ENCODE data around the gene PHRF1. TPM values are rescaled to one million over a fixed set of nuclear protein-coding genes. Genes with fewer than 3 reads are reported as not detected.

PHRF1 gene
- total RNA-seq, 4 donors from 2014 or later, result 24.5 to 38.2 (median 28.7) TPM

DNA sequence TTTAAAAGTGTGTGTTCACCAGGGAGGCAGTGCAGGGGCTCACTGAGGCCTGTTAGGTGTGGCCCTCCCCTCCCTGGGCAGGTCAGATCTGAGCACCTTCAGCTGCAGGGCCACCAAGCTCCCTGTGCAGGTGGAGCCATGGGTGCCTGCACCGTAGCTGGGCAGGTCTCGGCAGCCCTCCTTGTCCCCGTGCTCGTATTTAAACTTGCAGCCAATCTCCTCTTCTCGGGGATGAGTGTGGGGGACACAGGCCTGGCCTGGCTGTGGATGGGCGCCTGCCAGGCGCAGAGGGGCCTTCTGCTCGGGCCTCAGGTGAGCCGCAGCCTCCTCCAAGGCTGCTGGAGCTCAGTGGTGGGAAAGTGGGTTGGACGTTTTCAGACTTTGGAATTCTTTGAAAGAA, 19.1 kb downstream of the PHRF1 start:
- Histone ChIP-seq H3K27me3 (no peaks in the 10 kb centered on the region), H3K36me3 (peaks cover 79 to 100% (median 98%) of the 10 kb centered on the region in 4 donors), H3K27ac (replicated peaks in 1 of 4) (no peak overlapping the region), H3K4me3 (no peak overlapping the region), H3K9me3 (no peaks in the 10 kb centered on the region), H3K4me1 (no peaks in the 10 kb centered on the region)
- no peak for DNase-seq (ENCODE audit: extremely low spot score)
- intact Hi-C loops (cut with DNase I), result no loop called here
- 81% methylated on average over 10 of the region's 10 CpGs for WGBS
- no peak for TF ChIP-seq EP300 (IDR thresholded peaks at IDR 0.05)
- TF ChIP-seq, protein P1, sequence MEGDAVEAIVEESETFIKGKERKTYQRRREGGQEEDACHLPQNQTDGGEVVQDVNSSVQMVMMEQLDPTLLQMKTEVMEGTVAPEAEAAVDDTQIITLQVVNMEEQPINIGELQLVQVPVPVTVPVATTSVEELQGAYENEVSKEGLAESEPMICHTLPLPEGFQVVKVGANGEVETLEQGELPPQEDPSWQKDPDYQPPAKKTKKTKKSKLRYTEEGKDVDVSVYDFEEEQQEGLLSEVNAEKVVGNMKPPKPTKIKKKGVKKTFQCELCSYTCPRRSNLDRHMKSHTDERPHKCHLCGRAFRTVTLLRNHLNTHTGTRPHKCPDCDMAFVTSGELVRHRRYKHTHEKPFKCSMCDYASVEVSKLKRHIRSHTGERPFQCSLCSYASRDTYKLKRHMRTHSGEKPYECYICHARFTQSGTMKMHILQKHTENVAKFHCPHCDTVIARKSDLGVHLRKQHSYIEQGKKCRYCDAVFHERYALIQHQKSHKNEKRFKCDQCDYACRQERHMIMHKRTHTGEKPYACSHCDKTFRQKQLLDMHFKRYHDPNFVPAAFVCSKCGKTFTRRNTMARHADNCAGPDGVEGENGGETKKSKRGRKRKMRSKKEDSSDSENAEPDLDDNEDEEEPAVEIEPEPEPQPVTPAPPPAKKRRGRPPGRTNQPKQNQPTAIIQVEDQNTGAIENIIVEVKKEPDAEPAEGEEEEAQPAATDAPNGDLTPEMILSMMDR (IDR thresholded peaks at IDR 0.05), result no peak
- no peak for TF ChIP-seq POLR2A (IDR thresholded peaks at IDR 0.05; ENCODE audit: low read depth)
- no peak for TF ChIP-seq POLR2AphosphoS5 (IDR thresholded peaks at IDR 0.05)

DNA sequence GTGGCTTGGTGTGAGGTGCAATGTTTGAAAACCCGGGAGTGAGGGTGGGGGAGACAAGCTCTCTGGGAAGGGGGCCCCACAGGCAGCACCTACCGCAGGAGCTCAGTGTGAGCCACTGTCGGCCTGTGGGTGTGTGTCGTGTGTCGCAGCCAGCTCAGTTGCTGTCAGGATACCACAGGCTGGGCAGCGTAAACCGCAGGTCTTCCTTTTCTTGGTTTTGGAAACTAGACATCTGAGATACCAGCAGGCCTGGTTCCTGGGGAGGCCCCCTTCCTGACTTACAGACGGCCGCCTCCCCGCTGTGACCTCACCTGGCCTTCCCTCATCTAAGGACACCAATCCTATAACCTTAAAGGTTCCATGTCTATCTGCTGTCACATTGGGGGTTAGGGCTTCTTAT, 20.1 kb downstream of the PHRF1 start:
- Histone ChIP-seq H3K4me3 (no peak overlapping the region), H3K27ac (replicated peaks in 1 of 4) (no peak overlapping the region), H3K9me3 (no peaks in the 10 kb centered on the region), H3K36me3 (peaks cover 75 to 100% (median 98%) of the 10 kb centered on the region in 4 donors), H3K27me3 (no peaks in the 10 kb centered on the region), H3K4me1 (no peaks in the 10 kb centered on the region)
- intact Hi-C loops (cut with DNase I), result no loop called here
- DNase-seq (ENCODE audit: extremely low spot score), result no peak
- 89% methylated on average over 6 of the region's 10 CpGs for WGBS
- no peak for TF ChIP-seq POLR2A (IDR thresholded peaks at IDR 0.05; ENCODE audit: low read depth)

DNA sequence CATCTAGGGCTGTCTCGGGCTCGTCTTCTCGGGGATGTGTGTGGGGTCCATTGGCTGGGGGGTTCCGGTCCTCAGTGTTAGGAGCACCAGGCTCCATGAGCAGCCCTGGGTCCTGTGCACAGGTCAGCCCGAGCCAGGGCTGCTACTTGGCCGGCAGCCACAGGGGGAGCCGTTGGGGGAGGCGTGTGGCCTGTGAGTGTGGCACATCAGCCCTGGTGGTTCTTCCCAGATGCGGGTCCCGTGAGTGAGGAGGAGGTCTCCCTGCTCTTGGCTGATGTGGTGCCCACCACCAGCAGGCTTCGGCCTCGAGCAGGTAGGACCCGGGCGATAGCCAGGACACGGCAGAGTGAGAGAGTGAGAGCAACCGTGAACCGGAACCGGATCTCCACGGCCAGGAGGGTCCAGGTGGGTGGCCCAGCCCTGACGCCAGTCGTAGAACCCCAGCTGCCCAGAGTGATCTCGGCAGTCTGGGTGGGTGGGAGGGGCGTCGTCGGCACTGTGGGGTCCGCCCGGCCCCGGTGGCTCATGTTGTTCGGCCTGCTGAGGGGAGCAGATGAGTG, 21.0 kb downstream of the PHRF1 start:
- no peak overlapping the region for H3K4me3 ChIP-seq
- no peak overlapping the region for H3K27ac ChIP-seq (replicated peaks in 1 of 4)
- intact Hi-C loops (cut with DNase I), result no loop called here
- peaks cover 79 to 100% (median 99%) of the 10 kb centered on the region in 4 donors for H3K36me3 ChIP-seq
- no peaks in the 10 kb centered on the region for H3K27me3 ChIP-seq
- no peak for DNase-seq (ENCODE audit: extremely low spot score)
- H3K4me1 ChIP-seq, result no peaks in the 10 kb centered on the region
- WGBS, result 92% methylated on average over 15 of the region's 29 CpGs
- TF ChIP-seq, protein P1 (IDR thresholded peaks at IDR 0.05), result no peak
- no peak for TF ChIP-seq EP300 (IDR thresholded peaks at IDR 0.05)
- no peak for TF ChIP-seq POLR2A (IDR thresholded peaks at IDR 0.05; ENCODE audit: low read depth)
- no peak for TF ChIP-seq POLR2AphosphoS5 (IDR thresholded peaks at IDR 0.05)
- H3K9me3 ChIP-seq, result no peaks in the 10 kb centered on the region

DNA sequence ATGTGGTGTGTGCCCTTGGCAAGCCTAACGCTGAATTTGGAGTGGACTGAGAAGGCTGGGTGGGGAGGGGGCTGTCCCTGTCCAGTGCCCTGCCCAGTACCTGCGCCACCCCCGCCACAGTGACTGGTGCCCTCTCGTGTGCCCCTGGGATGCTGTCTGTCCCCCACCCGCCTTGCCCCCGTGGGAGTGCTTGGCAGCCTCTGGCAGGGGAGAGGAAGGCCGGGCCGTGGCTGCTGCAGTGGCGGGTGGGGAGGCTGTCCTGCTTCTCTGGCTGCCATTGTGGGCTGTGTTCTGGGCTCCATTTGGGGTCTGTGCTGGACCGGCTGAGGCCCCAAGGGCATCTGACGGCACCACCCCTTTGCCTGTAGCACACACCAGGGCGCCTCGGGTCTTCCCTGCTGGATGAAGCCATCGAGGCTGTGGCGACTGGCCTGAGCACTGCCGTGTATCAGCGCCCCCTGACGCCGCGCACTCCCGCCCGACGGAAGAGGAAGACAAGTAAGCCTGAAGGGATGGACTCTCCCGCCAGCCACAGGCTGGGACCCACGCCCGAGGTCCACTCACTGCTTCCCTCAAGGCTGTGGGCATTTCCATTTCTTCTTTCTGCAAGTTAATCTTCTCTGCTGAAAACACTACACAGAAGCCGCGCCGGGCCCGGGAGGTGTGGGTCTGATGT, 21.9 kb downstream of the PHRF1 start:
- intact Hi-C loops (cut with DNase I), result no loop called here
- H3K36me3 ChIP-seq, result peaks cover 79 to 100% (median 99%) of the 10 kb centered on the region in 4 donors

DNA sequence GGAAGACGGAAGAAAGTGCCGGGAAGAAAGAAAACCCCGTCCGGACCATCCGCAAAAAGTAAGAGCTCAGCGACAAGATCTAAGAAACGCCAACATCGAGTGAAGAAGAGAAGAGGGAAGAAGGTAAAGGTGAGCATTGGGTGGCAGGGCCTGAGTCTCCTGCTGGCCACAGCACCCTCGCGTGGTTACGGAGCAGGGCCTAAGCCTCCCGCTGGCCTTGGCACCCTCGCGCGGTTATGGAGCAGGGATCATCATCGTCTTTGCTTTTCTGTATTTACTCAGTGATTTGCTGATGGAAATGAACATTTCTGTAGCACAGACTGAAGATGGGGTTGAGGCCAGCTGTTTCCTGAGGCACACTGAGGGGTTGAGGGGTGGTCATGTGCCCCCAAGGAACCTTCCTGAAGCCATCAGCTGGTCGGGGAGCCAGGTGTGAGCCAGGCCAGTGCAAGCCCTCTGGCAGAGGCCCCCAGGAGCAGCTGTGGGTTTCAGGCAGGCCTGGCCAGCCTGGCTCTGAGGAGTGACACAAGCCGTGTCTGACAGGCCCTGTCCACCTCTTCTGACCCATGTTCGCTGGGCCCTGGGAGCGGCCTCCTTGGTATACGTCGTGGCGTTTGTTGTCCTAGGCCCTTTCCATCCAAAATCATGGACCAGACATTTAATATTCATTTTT, 25.4 kb downstream of the PHRF1 start:
- H3K4me3 ChIP-seq, result no peak overlapping the region
- no peak for DNase-seq (ENCODE audit: extremely low spot score)
- intact Hi-C loops (cut with DNase I), result no loop called here
- no peaks in the 10 kb centered on the region for H3K9me3 ChIP-seq
- H3K4me1 ChIP-seq, result peaks cover 4 to 13% (median 8%) of the 10 kb centered on the region in 4 donors
- H3K36me3 ChIP-seq, result peaks cover 78 to 100% (median 99%) of the 10 kb centered on the region in 4 donors
- no peaks in the 10 kb centered on the region for H3K27me3 ChIP-seq
- 95% methylated on average over 22 of the region's 23 CpGs for WGBS
- H3K27ac ChIP-seq (replicated peaks in 1 of 4), result no peak overlapping the region
- TF ChIP-seq POLR2AphosphoS5 (IDR thresholded peaks at IDR 0.05) (no peak), POLR2A (IDR thresholded peaks at IDR 0.05; ENCODE audit: low read depth) (no peak), EP300 (IDR thresholded peaks at IDR 0.05) (no peak)
- TF ChIP-seq, protein P1 (IDR thresholded peaks at IDR 0.05), result no peak

More for the DNA sequence above, 21.9 kb downstream of the PHRF1 start:
- H3K27ac ChIP-seq (replicated peaks in 1 of 4), result no peak overlapping the region
- H3K4me3 ChIP-seq, result no peak overlapping the region
- TF ChIP-seq, protein P1 (IDR thresholded peaks at IDR 0.05), result no peak
- TF ChIP-seq POLR2A (IDR thresholded peaks at IDR 0.05; ENCODE audit: low read depth) (no peak), POLR2AphosphoS5 (IDR thresholded peaks at IDR 0.05) (no peak)
- WGBS, result 88% methylated on average over 21 of the region's 30 CpGs
- H3K9me3 ChIP-seq, result no peaks in the 10 kb centered on the region
- no peaks in the 10 kb centered on the region for H3K27me3 ChIP-seq
- no peak for DNase-seq (ENCODE audit: extremely low spot score)
- H3K4me1 ChIP-seq, result no peaks in the 10 kb centered on the region

Measured in esophagus muscularis mucosa (tissue), 4 donors.